Neural crest cell (in vitro differentiated cells): ENCODE data around the gene PSMB10. TPM values are rescaled to one million over a fixed set of nuclear protein-coding genes. Genes with fewer than 3 reads are reported as not detected.

Experiments
- DNase-seq: peaks from one replicate; pipeline ENCODE4 v3.0.0; 2021; ENCODE audit warnings: low read depth, mixed read lengths, low spot score
- H3K27ac Mint-ChIP-seq: one replicate; pipeline ENCODE4 v1.8.0; 2021; ENCODE audit warnings: mild to moderate bottlenecking, mixed read lengths; ENCODE audit not compliant: unreplicated experiment
- H3K27me3 Mint-ChIP-seq: 2 replicates; pipeline ENCODE4 v1.8.0; 2021; ENCODE audit warnings: low read depth, mild to moderate bottlenecking, mixed read lengths
- H3K36me3 Mint-ChIP-seq: 2 replicates; pipeline ENCODE4 v1.8.0; 2021; ENCODE audit warnings: low read depth, mild to moderate bottlenecking, mixed read lengths
- H3K4me1 Mint-ChIP-seq: 2 replicates; pipeline ENCODE4 v1.8.0; 2021; ENCODE audit warnings: mixed read lengths
- H3K4me3 Mint-ChIP-seq: one replicate; pipeline ENCODE4 v1.8.0; 2021; ENCODE audit warnings: mild to moderate bottlenecking, mixed read lengths
- H3K9me3 Mint-ChIP-seq: 2 replicates; pipeline ENCODE4 v1.8.0; 2021; ENCODE audit warnings: mixed read lengths
- CTCF ChIP-seq: fragments of 200-600 bp; sonication (generic); conservative IDR thresholded peaks from 2 replicates; pipeline ENCODE4 v1.5.0; 2021; ENCODE audit warnings: antibody characterized with exemption, mild to moderate bottlenecking
- total RNA-seq: library from RNA; stranded (reverse); gene quantifications from 2 replicates; pipeline ENCODE4 v1.2.1, GENCODE V29; 2021

PSMB10 gene
- total RNA-seq, 1 donor from 2014 or later, result 22.5 TPM

GRCh38 chr16:67897231-67897630 lies 39.4 kb downstream of the PSMB10 start:
- H3K4me3 Mint-ChIP-seq, result peak overlapping the region; percentile 31
- peaks cover 32% of the 10 kb centered on the region for H3K4me1 Mint-ChIP-seq
- H3K9me3 Mint-ChIP-seq, result no peaks in the 10 kb centered on the region
- no peaks in the 10 kb centered on the region for H3K27me3 Mint-ChIP-seq
- no peaks in the 10 kb centered on the region for H3K36me3 Mint-ChIP-seq
- no peak overlapping the region for H3K27ac Mint-ChIP-seq
- TF ChIP-seq CTCF, result no peak
- DNase-seq, result no peak

- H3K27ac Mint-ChIP-seq, result peak overlapping the region; percentile 99
- no peaks in the 10 kb centered on the region for H3K27me3 Mint-ChIP-seq
- no peaks in the 10 kb centered on the region for H3K36me3 Mint-ChIP-seq
- H3K9me3 Mint-ChIP-seq, result no peaks in the 10 kb centered on the region
- no peak for TF ChIP-seq CTCF
- peak overlapping the region; percentile 96 for H3K4me3 Mint-ChIP-seq
- no peak for DNase-seq
- H3K4me1 Mint-ChIP-seq, result peaks cover 33% of the 10 kb centered on the region
These were observed 42.8 kb downstream of the PSMB10 start for GRCh38 chr16:67893743-67894399.

- H3K27ac Mint-ChIP-seq, result peak within 1 kb of the TSS; percentile 99
- H3K4me1 Mint-ChIP-seq, result peaks cover 33% of the 10 kb centered on the region
- H3K4me3 Mint-ChIP-seq, result peak within 1 kb of the TSS; percentile 96
- no peaks in the 10 kb centered on the region for H3K36me3 Mint-ChIP-seq
- H3K27me3 Mint-ChIP-seq, result no peaks in the 10 kb centered on the region
- peak; percentile 86 for DNase-seq
- TF ChIP-seq CTCF, result no peak
- H3K9me3 Mint-ChIP-seq, result no peaks in the 10 kb centered on the region
These were observed 43.5 kb downstream of the PSMB10 start, which contains the start of gene PSKH1 for GRCh38 chr16:67892899-67893742. TSS of gene PSKH1 (plus strand) at chr16:67893254. CDS start at chr16:67908750, 15,496 bp downstream.

GRCh38 chr16:67892375-67892774 lies 44.3 kb downstream of the PSMB10 start:
- Mint-ChIP-seq H3K9me3 (no peaks in the 10 kb centered on the region), H3K4me3 (peak overlapping the region; percentile 83), H3K27ac (no peak overlapping the region), H3K27me3 (no peaks in the 10 kb centered on the region), H3K36me3 (no peaks in the 10 kb centered on the region), H3K4me1 (peaks cover 33% of the 10 kb centered on the region)
- no peak for TF ChIP-seq CTCF
- DNase-seq, result no peak

GRCh38 chr16:67888331-67888730 lies 48.3 kb downstream of the PSMB10 start:
- no peaks in the 10 kb centered on the region for H3K9me3 Mint-ChIP-seq
- TF ChIP-seq CTCF, result no peak
- peaks cover 15% of the 10 kb centered on the region for H3K4me1 Mint-ChIP-seq
- no peak overlapping the region for H3K27ac Mint-ChIP-seq
- no peak for DNase-seq
- peaks cover 2% of the 10 kb centered on the region for H3K36me3 Mint-ChIP-seq
- H3K4me3 Mint-ChIP-seq, result no peak overlapping the region
- no peaks in the 10 kb centered on the region for H3K27me3 Mint-ChIP-seq
